ENCODE results near the gene SLIT3. TPM values are rescaled to one million over a fixed set of nuclear protein-coding genes. Genes with fewer than 3 reads are reported as not detected.

SLIT3 gene
- total RNA-seq, 1 experiment from 2014 or later = 0.10 TPM

DNA sequence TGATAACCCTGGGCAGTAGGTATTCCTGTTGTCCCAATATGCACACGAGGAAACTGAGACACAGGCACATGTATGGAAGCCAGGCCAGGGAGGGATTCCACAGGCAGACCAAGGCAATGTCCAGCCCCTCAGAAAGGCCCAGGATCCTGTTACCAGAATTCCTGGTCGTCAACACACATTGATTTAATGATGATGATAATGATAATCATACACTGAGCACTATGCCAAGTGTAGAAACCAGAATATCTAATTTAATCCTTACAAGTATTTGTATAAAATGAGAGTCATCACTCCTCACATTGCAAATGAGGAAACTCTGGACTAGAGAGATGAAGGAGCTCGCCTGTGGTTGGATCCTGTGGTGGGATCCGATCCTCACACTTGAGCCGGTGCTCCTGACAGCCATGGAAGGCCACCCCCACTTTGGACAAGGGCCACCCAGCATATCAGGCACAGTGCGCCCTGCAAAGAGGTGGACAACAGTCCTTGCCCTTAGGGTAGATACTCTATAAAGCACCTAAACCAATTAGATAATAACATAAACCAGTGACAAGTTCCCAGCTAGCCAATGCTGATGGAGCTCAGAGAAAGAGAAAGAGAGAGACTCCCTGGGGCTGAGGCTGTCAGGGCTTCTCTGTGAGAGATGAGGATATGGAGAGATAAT, 185.3 kb downstream of the SLIT3 start:
- Histone ChIP-seq H3K9me3 (ENCODE audit: control insufficient read depth in 1 of 2, insufficient read depth in 1 of 2, low read depth in 1 of 2, low read length in 2 of 2) (no peaks in the 10 kb centered on the region), H3K9me2 (ENCODE audit: insufficient read depth) (no peaks in the 10 kb centered on the region), H2AFZ (ENCODE audit: low read depth, low read length, poor library complexity, severe bottlenecking) (no peak overlapping the region), H3K36me3 (ENCODE audit: control insufficient read depth in 1 of 2, insufficient read depth in 2 of 2, low read length in 2 of 2) (no peaks in the 10 kb centered on the region), H3K9ac (ENCODE audit: low read length) (no peak overlapping the region), H4K20me1 (ENCODE audit: insufficient read depth) (no peaks in the 10 kb centered on the region), H3K4me1 (ENCODE audit: control insufficient read depth in 1 of 2, insufficient read depth in 2 of 2, low read length in 2 of 2) (no peaks in the 10 kb centered on the region), H3K4me2 (ENCODE audit: low read length) (no peak overlapping the region), H3K27ac (ENCODE audit: low read depth, low read length) (no peak overlapping the region), H3K79me2 (ENCODE audit: insufficient read depth, low read length) (no peaks in the 10 kb centered on the region), H3K27me3 (ENCODE audit: insufficient read depth, low read length) (0 out of 2 replicates have a peak, but pooled peaks cover 8% of the 10 kb centered on the region), H3K4me3 (replicated peaks in 1 of 2; ENCODE audit: low read depth in 1 of 2, low read length in 2 of 2) (no peak overlapping the region)
- no TSS peak for BruUV-seq (replicated peaks)
- intact Hi-C loops (cut with micrococcal nuclease) = no loop called here
- ATAC-seq (no peak), DNase-seq (ENCODE audit: low read depth, low spot score) (no peak)
- TF ChIP-seq FOSL1 (IDR thresholded peaks at IDR 0.05; ENCODE audit: low read depth) (no peak), EGR1 (IDR thresholded peaks at IDR 0.05; ENCODE audit: low read depth) (no peak), JUND (IDR thresholded peaks at IDR 0.05) (no peak), POLR2A (IDR thresholded peaks at IDR 0.05; ENCODE audit: borderline replicate concordance, extremely low read depth, insufficient read depth, insufficient read length) (no peak), YY1 (IDR thresholded peaks at IDR 0.05; ENCODE audit: extremely low read depth, insufficient replicate concordance, low read depth, low read length) (no peak), SIN3A (IDR thresholded peaks at IDR 0.05; ENCODE audit: low read depth) (no peak), TCF7L2 (IDR thresholded peaks at IDR 0.05; ENCODE audit: borderline replicate concordance, extremely low read depth, insufficient read depth, insufficient read length) (no peak), CBX3 (IDR thresholded peaks at IDR 0.05; ENCODE audit: low read depth) (no peak), POLR2AphosphoS5 (IDR thresholded peaks at IDR 0.05; ENCODE audit: low read depth, low read length) (no peak), RAD21 (IDR thresholded peaks at IDR 0.05; ENCODE audit: low read depth) (no peak)
- TF ChIP-seq, protein P1, sequence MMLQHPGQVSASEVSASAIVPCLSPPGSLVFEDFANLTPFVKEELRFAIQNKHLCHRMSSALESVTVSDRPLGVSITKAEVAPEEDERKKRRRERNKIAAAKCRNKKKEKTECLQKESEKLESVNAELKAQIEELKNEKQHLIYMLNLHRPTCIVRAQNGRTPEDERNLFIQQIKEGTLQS (IDR thresholded peaks at IDR 0.05) = no peak
- TF ChIP-seq, protein P2, sequence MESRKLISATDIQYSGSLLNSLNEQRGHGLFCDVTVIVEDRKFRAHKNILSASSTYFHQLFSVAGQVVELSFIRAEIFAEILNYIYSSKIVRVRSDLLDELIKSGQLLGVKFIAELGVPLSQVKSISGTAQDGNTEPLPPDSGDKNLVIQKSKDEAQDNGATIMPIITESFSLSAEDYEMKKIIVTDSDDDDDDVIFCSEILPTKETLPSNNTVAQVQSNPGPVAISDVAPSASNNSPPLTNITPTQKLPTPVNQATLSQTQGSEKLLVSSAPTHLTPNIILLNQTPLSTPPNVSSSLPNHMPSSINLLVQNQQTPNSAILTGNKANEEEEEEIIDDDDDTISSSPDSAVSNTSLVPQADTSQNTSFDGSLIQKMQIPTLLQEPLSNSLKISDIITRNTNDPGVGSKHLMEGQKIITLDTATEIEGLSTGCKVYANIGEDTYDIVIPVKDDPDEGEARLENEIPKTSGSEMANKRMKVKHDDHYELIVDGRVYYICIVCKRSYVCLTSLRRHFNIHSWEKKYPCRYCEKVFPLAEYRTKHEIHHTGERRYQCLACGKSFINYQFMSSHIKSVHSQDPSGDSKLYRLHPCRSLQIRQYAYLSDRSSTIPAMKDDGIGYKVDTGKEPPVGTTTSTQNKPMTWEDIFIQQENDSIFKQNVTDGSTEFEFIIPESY (IDR thresholded peaks at IDR 0.05; ENCODE audit: extremely low read depth, insufficient replicate concordance, low read length) = no peak
- TF ChIP-seq, protein P3, sequence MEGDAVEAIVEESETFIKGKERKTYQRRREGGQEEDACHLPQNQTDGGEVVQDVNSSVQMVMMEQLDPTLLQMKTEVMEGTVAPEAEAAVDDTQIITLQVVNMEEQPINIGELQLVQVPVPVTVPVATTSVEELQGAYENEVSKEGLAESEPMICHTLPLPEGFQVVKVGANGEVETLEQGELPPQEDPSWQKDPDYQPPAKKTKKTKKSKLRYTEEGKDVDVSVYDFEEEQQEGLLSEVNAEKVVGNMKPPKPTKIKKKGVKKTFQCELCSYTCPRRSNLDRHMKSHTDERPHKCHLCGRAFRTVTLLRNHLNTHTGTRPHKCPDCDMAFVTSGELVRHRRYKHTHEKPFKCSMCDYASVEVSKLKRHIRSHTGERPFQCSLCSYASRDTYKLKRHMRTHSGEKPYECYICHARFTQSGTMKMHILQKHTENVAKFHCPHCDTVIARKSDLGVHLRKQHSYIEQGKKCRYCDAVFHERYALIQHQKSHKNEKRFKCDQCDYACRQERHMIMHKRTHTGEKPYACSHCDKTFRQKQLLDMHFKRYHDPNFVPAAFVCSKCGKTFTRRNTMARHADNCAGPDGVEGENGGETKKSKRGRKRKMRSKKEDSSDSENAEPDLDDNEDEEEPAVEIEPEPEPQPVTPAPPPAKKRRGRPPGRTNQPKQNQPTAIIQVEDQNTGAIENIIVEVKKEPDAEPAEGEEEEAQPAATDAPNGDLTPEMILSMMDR (IDR thresholded peaks at IDR 0.05 in 2 of 3, conservative IDR thresholded peaks at IDR 0.05 in 1 of 3; ENCODE audit: borderline replicate concordance in 1 of 3, insufficient read depth in 1 of 3, low read depth in 2 of 3, low read length in 2 of 3) = no peak
- CTCF ChIA-PET = no interaction called here
- RAD21 ChIA-PET (ENCODE audit: low non-redundant PET in 1 of 2, low total read pairs in 2 of 2, uncharacterized antibody in 2 of 2, unreplicated experiment in 2 of 2) = no interaction called here
- POLR2A ChIA-PET = no interaction called here

All from HCT116 (cell line).